Fibroblast of lung (primary cell): ENCODE results near the gene SUPT3H. TPM values are rescaled to one million over a fixed set of nuclear protein-coding genes. Genes with fewer than 3 reads are reported as not detected.
A peak's percentile ranks its signal among the peaks of the same experiment; 100 is the strongest.

Experiments
- DNase-seq, 2 donors: peaks; one replicate each; pipeline versions ENCODE4 v3.0.0 to v3.0.0-alpha.2; 2010; ENCODE audit warnings: low read depth in 2 of 2
- H2AFZ ChIP-seq: 2 replicates; pipeline ENCODE4 v1.5.1; 2012; ENCODE audit warnings: low read length, control low read depth, inconsistent platforms
- H3K27ac ChIP-seq: 2 replicates; pipeline ENCODE4 v1.5.1; 2011; ENCODE audit warnings: low read length, control low read depth; ENCODE audit not compliant: insufficient read depth
- H3K27me3 ChIP-seq: 2 replicates; pipeline ENCODE4 v1.5.1; 2011; ENCODE audit warnings: mild to moderate bottlenecking, low read length; ENCODE audit not compliant: control insufficient read depth, insufficient read depth
- H3K36me3 ChIP-seq: 2 replicates; pipeline ENCODE4 v1.5.1; 2011; ENCODE audit warnings: low read length; ENCODE audit not compliant: control insufficient read depth, insufficient read depth
- H3K4me1 ChIP-seq: 2 replicates; pipeline ENCODE4 v1.5.1; 2011; ENCODE audit warnings: low read length; ENCODE audit not compliant: control insufficient read depth, insufficient read depth; ENCODE audit errors: extremely low read depth
- H3K4me2 ChIP-seq: 2 replicates; pipeline ENCODE4 v1.5.1; 2011; ENCODE audit warnings: low read length, control low read depth; ENCODE audit not compliant: insufficient read depth; ENCODE audit errors: extremely low read depth
- H3K4me3 ChIP-seq, 4 experiments: fragments of 200-600 bp in 1 of 4; sonication (generic) in 1 of 4; replicated peaks in 1 of 4; 2 replicates each; pipeline ENCODE4 v1.5.1; 2011 to 2016; ENCODE audit warnings: low read length in 4 of 4, low read depth in 3 of 4, mild to moderate bottlenecking in 3 of 4, control low read depth in 2 of 4, inconsistent platforms in 1 of 4, mixed read lengths in 1 of 4; ENCODE audit not compliant: insufficient read depth in 1 of 4; ENCODE audit errors: control extremely low read depth in 1 of 4
- H3K79me2 ChIP-seq: 2 replicates; pipeline ENCODE4 v1.5.1; 2012; ENCODE audit warnings: mild to moderate bottlenecking, low read length, inconsistent platforms; ENCODE audit not compliant: control insufficient read depth, insufficient read depth
- H3K9ac ChIP-seq: 2 replicates; pipeline ENCODE4 v1.5.1; 2011; ENCODE audit warnings: mild to moderate bottlenecking, low read length, control low read depth; ENCODE audit not compliant: insufficient read depth
- H3K9me3 ChIP-seq: 2 replicates; pipeline ENCODE4 v1.5.1; 2012; ENCODE audit warnings: low read depth, low read length; ENCODE audit not compliant: control insufficient read depth, insufficient read depth
- H4K20me1 ChIP-seq: 2 replicates; pipeline ENCODE4 v1.5.1; 2011; ENCODE audit warnings: low read length; ENCODE audit not compliant: control insufficient read depth, insufficient read depth; ENCODE audit errors: extremely low read depth
- CTCF ChIP-seq, 2 donors: IDR thresholded peaks in 1 of 2; conservative IDR thresholded peaks in 1 of 2; 1 replicate in 1 of 2; 2 replicates in 1 of 2; pipeline ENCODE4 v1.5.1; 2011 to 2012; ENCODE audit warnings: low read length in 2 of 2, control low read depth in 1 of 2, inconsistent platforms in 1 of 2, low read depth in 1 of 2, mild to moderate bottlenecking in 1 of 2
- EZH2 ChIP-seq: IDR thresholded peaks from 2 replicates; pipeline ENCODE4 v1.5.1; 2012; ENCODE audit warnings: low read length, control low read depth, mild to moderate bottlenecking; ENCODE audit errors: missing control alignments
- polyA plus RNA-seq, 2 donors: library from polyadenylated mRNA; depleted of rRNA in 1 of 2; stranded (reverse) in 1 of 2; unstranded in 1 of 2; fragments of >200 nt; gene quantifications; 2 replicates each; pipeline ENCODE4 v1.2.1, GENCODE V29; 2011 to 2012; ENCODE audit warnings: missing spikeins in 1 of 2
- total RNA-seq: library from RNA; depleted of rRNA; stranded (reverse); fragments of >200 nt; gene quantifications from 2 replicates; pipeline ENCODE4 v1.2.1, GENCODE V29; 2014

The SUPT3H gene
- total and polyA plus RNA-seq, 2 donors (not counting 1 experiment from before 2014, with no cell fraction given): 8.3 to 8.5 TPM

- H4K20me1 ChIP-seq: no peaks in the 10 kb centered on the region
Measured at GRCh38 chr6:44921798-44922197, 455.9 kb downstream of the SUPT3H start.

GRCh38 chr6:44920952-44921491 lies 456.7 kb downstream of the SUPT3H start:
- Histone ChIP-seq H3K4me2 (no peak overlapping the region), H3K9ac (no peak overlapping the region), H2AFZ (no peak overlapping the region), H4K20me1 (no peaks in the 10 kb centered on the region), H3K27ac (no peak overlapping the region), H3K4me3 (no peak overlapping the region), H3K27me3 (no peaks in the 10 kb centered on the region), H3K9me3 (no peaks in the 10 kb centered on the region), H3K36me3 (no peaks in the 10 kb centered on the region), H3K4me1 (no peaks in the 10 kb centered on the region), H3K79me2 (no peaks in the 10 kb centered on the region)
- TF ChIP-seq EZH2 (no peak), CTCF (conservative IDR thresholded peaks at IDR 0.05 in 1 of 2, IDR thresholded peaks at IDR 0.05 in 1 of 2; ENCODE audit: low read depth in 1 of 2, low read length in 2 of 2) (no peak)
- DNase-seq: peak in 1 of 2 donors; percentile 37

More at GRCh38 chr6:44921798-44922197, 455.9 kb downstream of the SUPT3H start:
- no peaks in the 10 kb centered on the region for H3K4me1 ChIP-seq
- H3K36me3 ChIP-seq: no peaks in the 10 kb centered on the region
- H3K4me2 ChIP-seq: no peak overlapping the region
- no peaks in the 10 kb centered on the region for H3K79me2 ChIP-seq
- no peak overlapping the region for H3K4me3 ChIP-seq
- DNase-seq: no peak
- H3K27ac ChIP-seq: no peak overlapping the region
- TF ChIP-seq CTCF (conservative IDR thresholded peaks at IDR 0.05 in 1 of 2, IDR thresholded peaks at IDR 0.05 in 1 of 2; ENCODE audit: low read depth in 1 of 2, low read length in 2 of 2) (no peak), EZH2 (no peak)
- no peak overlapping the region for H2AFZ ChIP-seq
- no peak overlapping the region for H3K9ac ChIP-seq
- no peaks in the 10 kb centered on the region for H3K9me3 ChIP-seq
- no peaks in the 10 kb centered on the region for H3K27me3 ChIP-seq

- no peak overlapping the region for H3K27ac ChIP-seq
- TF ChIP-seq CTCF (conservative IDR thresholded peaks at IDR 0.05 in 1 of 2, IDR thresholded peaks at IDR 0.05 in 1 of 2; ENCODE audit: low read depth in 1 of 2, low read length in 2 of 2) (no peak), EZH2 (no peak)
- no peaks in the 10 kb centered on the region for H4K20me1 ChIP-seq
- no peak overlapping the region for H2AFZ ChIP-seq
- H3K4me3 ChIP-seq: no peak overlapping the region
- peak; percentile 3 to 30 for DNase-seq
- H3K4me1 ChIP-seq: no peaks in the 10 kb centered on the region
- no peaks in the 10 kb centered on the region for H3K27me3 ChIP-seq
- no peak overlapping the region for H3K9ac ChIP-seq
- H3K36me3 ChIP-seq: no peaks in the 10 kb centered on the region
- H3K79me2 ChIP-seq: no peaks in the 10 kb centered on the region
- H3K9me3 ChIP-seq: no peaks in the 10 kb centered on the region
- no peak overlapping the region for H3K4me2 ChIP-seq
Measured at GRCh38 chr6:44918671-44919296, 458.9 kb downstream of the SUPT3H start.
